BLaER1 (cell line): ENCODE data around the gene DNMBP.

Experiments used
- H3K27ac ChIP-seq: shearing (Covaris generic); formaldehyde crosslinking; 2 replicates; pipeline ENCODE4 v1.8.1; 2022
- H3K27me3 ChIP-seq: shearing (Covaris generic); formaldehyde crosslinking; 2 replicates; pipeline ENCODE4 v1.8.1; 2022
- H3K36me3 ChIP-seq: shearing (Covaris generic); formaldehyde crosslinking; 2 replicates; pipeline ENCODE4 v1.8.1; 2022
- H3K4me1 ChIP-seq: shearing (Covaris generic); formaldehyde crosslinking; 2 replicates; pipeline ENCODE4 v1.8.1; 2022
- H3K4me2 ChIP-seq: shearing (Covaris generic); formaldehyde crosslinking; 2 replicates; pipeline ENCODE4 v1.8.1; 2022
- H3K4me3 ChIP-seq: shearing (Covaris generic); formaldehyde crosslinking; 2 replicates; pipeline ENCODE4 v1.8.1; 2022
- H3K9ac ChIP-seq: shearing (Covaris generic); formaldehyde crosslinking; 2 replicates; pipeline ENCODE4 v1.8.1; 2022
- H3K9me3 ChIP-seq: shearing (Covaris generic); formaldehyde crosslinking; 2 replicates; pipeline ENCODE4 v1.8.1; 2022
- H4K20me1 ChIP-seq: shearing (Covaris generic); formaldehyde crosslinking; 2 replicates; pipeline ENCODE4 v1.8.1; 2022
- Cebpa-rat ChIP-seq: shearing (Covaris generic); IDR thresholded peaks from 2 replicates; pipeline ENCODE4 v1.8.1; 2022

Gene DNMBP

GRCh38 chr10:99920486-99920885 is 89.3 kb downstream of the DNMBP start:
- peaks cover 4% of the 10 kb centered on the region; the same call in 1 of the 2 replicates for H3K4me1 ChIP-seq
- H3K27ac ChIP-seq, result no peak overlapping the region
- no peak overlapping the region for H3K4me3 ChIP-seq
- H4K20me1 ChIP-seq, result 0 out of 2 replicates have a peak, but pooled peaks cover 6% of the 10 kb centered on the region
- H3K4me2 ChIP-seq, result no peak overlapping the region
- no peaks in the 10 kb centered on the region for H3K27me3 ChIP-seq
- H3K36me3 ChIP-seq, result peaks cover 8% of the 10 kb centered on the region; the same call in 1 of the 2 replicates
- no peak overlapping the region for H3K9ac ChIP-seq
- no peak for TF ChIP-seq Cebpa-rat
- no peaks in the 10 kb centered on the region for H3K9me3 ChIP-seq

- no peak overlapping the region for H3K27ac ChIP-seq
- no peak overlapping the region for H3K4me2 ChIP-seq
- H4K20me1 ChIP-seq, result 0 out of 2 replicates have a peak, but pooled peaks cover 6% of the 10 kb centered on the region
- H3K27me3 ChIP-seq, result no peaks in the 10 kb centered on the region
- no peak overlapping the region for H3K9ac ChIP-seq
- peaks cover 8% of the 10 kb centered on the region; the same call in 1 of the 2 replicates for H3K36me3 ChIP-seq
- H3K4me1 ChIP-seq, result peaks cover 4% of the 10 kb centered on the region; the same call in 1 of the 2 replicates
- no peak overlapping the region for H3K4me3 ChIP-seq
- H3K9me3 ChIP-seq, result no peaks in the 10 kb centered on the region
- no peak for TF ChIP-seq Cebpa-rat
Observed at GRCh38 chr10:99917963-99918825, 91.6 kb downstream of the DNMBP start.

GRCh38 chr10:99916776-99917175 is 93.0 kb downstream of the DNMBP start:
- H3K4me1 ChIP-seq, result peaks cover 12% of the 10 kb centered on the region
- H4K20me1 ChIP-seq, result 0 out of 2 replicates have a peak, but pooled peaks cover 6% of the 10 kb centered on the region
- H3K27me3 ChIP-seq, result no peaks in the 10 kb centered on the region
- no peak overlapping the region for H3K4me2 ChIP-seq
- no peak overlapping the region for H3K4me3 ChIP-seq
- H3K9me3 ChIP-seq, result no peaks in the 10 kb centered on the region
- no peak for TF ChIP-seq Cebpa-rat
- no peak overlapping the region for H3K9ac ChIP-seq
- peaks cover 8% of the 10 kb centered on the region; the same call in 1 of the 2 replicates for H3K36me3 ChIP-seq
- no peak overlapping the region for H3K27ac ChIP-seq

GRCh38 chr10:99915414-99915813 is 94.3 kb downstream of the DNMBP start:
- no peaks in the 10 kb centered on the region for H3K27me3 ChIP-seq
- peaks cover 3% of the 10 kb centered on the region; the same call in 1 of the 2 replicates for H3K36me3 ChIP-seq
- H3K4me3 ChIP-seq, result no peak overlapping the region
- no peak overlapping the region for H3K27ac ChIP-seq
- peaks cover 13% of the 10 kb centered on the region for H3K4me1 ChIP-seq
- H4K20me1 ChIP-seq, result 0 out of 2 replicates have a peak, but pooled peaks cover 6% of the 10 kb centered on the region
- no peak for TF ChIP-seq Cebpa-rat
- H3K9ac ChIP-seq, result no peak overlapping the region
- H3K4me2 ChIP-seq, result no peak overlapping the region
- no peaks in the 10 kb centered on the region for H3K9me3 ChIP-seq

GRCh38 chr10:99914236-99914635 is 95.5 kb downstream of the DNMBP start:
- Histone ChIP-seq H4K20me1 (0 out of 2 replicates have a peak, but pooled peaks cover 6% of the 10 kb centered on the region), H3K27me3 (no peaks in the 10 kb centered on the region), H3K4me1 (peaks cover 19% of the 10 kb centered on the region), H3K36me3 (no peaks in the 10 kb centered on the region), H3K9ac (no peak overlapping the region), H3K27ac (no peak overlapping the region), H3K9me3 (no peaks in the 10 kb centered on the region), H3K4me3 (no peak overlapping the region), H3K4me2 (no peak overlapping the region)
- TF ChIP-seq Cebpa-rat, result no peak

GRCh38 chr10:99913831-99914235 is 95.9 kb downstream of the DNMBP start:
- no peaks in the 10 kb centered on the region for H3K9me3 ChIP-seq
- H3K4me3 ChIP-seq, result no peak overlapping the region
- 0 out of 2 replicates have a peak, but pooled peaks cover 6% of the 10 kb centered on the region for H4K20me1 ChIP-seq
- H3K36me3 ChIP-seq, result peaks cover 4% of the 10 kb centered on the region; the same call in 1 of the 2 replicates
- H3K4me2 ChIP-seq, result no peak overlapping the region
- no peak for TF ChIP-seq Cebpa-rat
- no peak overlapping the region for H3K9ac ChIP-seq
- H3K27ac ChIP-seq, result no peak overlapping the region
- peaks cover 23% of the 10 kb centered on the region for H3K4me1 ChIP-seq
- H3K27me3 ChIP-seq, result no peaks in the 10 kb centered on the region

GRCh38 chr10:99912041-99912440 is 97.7 kb downstream of the DNMBP start:
- Histone ChIP-seq H4K20me1 (no peaks in the 10 kb centered on the region), H3K9me3 (no peaks in the 10 kb centered on the region), H3K27ac (no peak overlapping the region), H3K4me2 (peak overlapping the region; percentile 50), H3K9ac (0 out of 2 replicates have a peak overlapping the region, but pooled peaks have one; percentile 34), H3K4me1 (peaks cover 23% of the 10 kb centered on the region), H3K36me3 (peaks cover 21% of the 10 kb centered on the region), H3K4me3 (no peak overlapping the region), H3K27me3 (no peaks in the 10 kb centered on the region)
- no peak for TF ChIP-seq Cebpa-rat

- H3K9me3 ChIP-seq, result no peaks in the 10 kb centered on the region
- H3K27ac ChIP-seq, result no peak overlapping the region
- H3K27me3 ChIP-seq, result no peaks in the 10 kb centered on the region
- no peaks in the 10 kb centered on the region for H4K20me1 ChIP-seq
- peaks cover 23% of the 10 kb centered on the region for H3K4me1 ChIP-seq
- TF ChIP-seq Cebpa-rat, result no peak
- no peak overlapping the region for H3K4me3 ChIP-seq
- no peak overlapping the region for H3K9ac ChIP-seq
- no peak overlapping the region for H3K4me2 ChIP-seq
- H3K36me3 ChIP-seq, result peaks cover 50% of the 10 kb centered on the region
Observed at GRCh38 chr10:99908512-99908911, 101.2 kb downstream of the DNMBP start.

- Histone ChIP-seq H3K4me1 (peaks cover 11% of the 10 kb centered on the region), H3K27ac (no peak overlapping the region), H3K36me3 (peaks cover 50% of the 10 kb centered on the region), H3K4me2 (no peak overlapping the region), H3K9me3 (no peaks in the 10 kb centered on the region), H3K9ac (no peak overlapping the region), H3K4me3 (no peak overlapping the region), H3K27me3 (no peaks in the 10 kb centered on the region), H4K20me1 (no peaks in the 10 kb centered on the region)
- TF ChIP-seq Cebpa-rat, result no peak
Observed at GRCh38 chr10:99906470-99906869, 103.3 kb downstream of the DNMBP start.

- Histone ChIP-seq H3K27ac (no peak overlapping the region), H3K4me2 (no peak overlapping the region), H3K4me3 (no peak overlapping the region), H3K9ac (no peak overlapping the region), H4K20me1 (no peaks in the 10 kb centered on the region), H3K9me3 (no peaks in the 10 kb centered on the region), H3K27me3 (no peaks in the 10 kb centered on the region), H3K4me1 (peaks cover 11% of the 10 kb centered on the region), H3K36me3 (peaks cover 50% of the 10 kb centered on the region)
- no peak for TF ChIP-seq Cebpa-rat
Observed at GRCh38 chr10:99905971-99906370, 103.8 kb downstream of the DNMBP start.
